ENCODE measurements around the gene GPR26. TPM values are rescaled to one million over a fixed set of nuclear protein-coding genes. Genes with fewer than 3 reads are reported as not detected.

Gene GPR26
- total RNA-seq, 6 experiments from 2014 or later, result not detected

DNA sequence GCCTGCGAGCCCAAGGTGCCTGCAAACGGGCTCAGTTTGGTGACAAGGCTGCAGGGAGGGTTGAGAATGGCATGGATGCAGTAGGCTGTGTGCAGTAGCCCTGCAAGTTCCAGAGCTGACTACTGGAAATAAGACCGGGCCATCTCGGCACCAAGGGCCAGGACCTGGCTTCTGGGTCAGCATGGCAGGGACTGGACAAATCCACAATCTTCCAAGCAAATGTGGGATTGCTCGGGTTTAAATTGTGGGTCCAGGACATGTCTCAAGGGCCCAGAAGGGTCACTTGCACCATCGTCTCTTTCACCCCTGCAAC lies 78.0 kb downstream of the GPR26 start:
- no peak for DNase-seq
- Histone ChIP-seq H3K27ac (no peak overlapping the region), H3K27me3 (no peaks in the 10 kb centered on the region), H3K36me3 (no peaks in the 10 kb centered on the region), H3K4me3 (no peak overlapping the region), H3K4me1 (no peaks in the 10 kb centered on the region), H3K9me3 (no peaks in the 10 kb centered on the region)
- intact Hi-C loops (cut with DNase I), result no loop called here
- TF ChIP-seq, protein P1, sequence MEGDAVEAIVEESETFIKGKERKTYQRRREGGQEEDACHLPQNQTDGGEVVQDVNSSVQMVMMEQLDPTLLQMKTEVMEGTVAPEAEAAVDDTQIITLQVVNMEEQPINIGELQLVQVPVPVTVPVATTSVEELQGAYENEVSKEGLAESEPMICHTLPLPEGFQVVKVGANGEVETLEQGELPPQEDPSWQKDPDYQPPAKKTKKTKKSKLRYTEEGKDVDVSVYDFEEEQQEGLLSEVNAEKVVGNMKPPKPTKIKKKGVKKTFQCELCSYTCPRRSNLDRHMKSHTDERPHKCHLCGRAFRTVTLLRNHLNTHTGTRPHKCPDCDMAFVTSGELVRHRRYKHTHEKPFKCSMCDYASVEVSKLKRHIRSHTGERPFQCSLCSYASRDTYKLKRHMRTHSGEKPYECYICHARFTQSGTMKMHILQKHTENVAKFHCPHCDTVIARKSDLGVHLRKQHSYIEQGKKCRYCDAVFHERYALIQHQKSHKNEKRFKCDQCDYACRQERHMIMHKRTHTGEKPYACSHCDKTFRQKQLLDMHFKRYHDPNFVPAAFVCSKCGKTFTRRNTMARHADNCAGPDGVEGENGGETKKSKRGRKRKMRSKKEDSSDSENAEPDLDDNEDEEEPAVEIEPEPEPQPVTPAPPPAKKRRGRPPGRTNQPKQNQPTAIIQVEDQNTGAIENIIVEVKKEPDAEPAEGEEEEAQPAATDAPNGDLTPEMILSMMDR (IDR thresholded peaks at IDR 0.05), result no peak
- TF ChIP-seq POLR2A (IDR thresholded peaks at IDR 0.05), result no peak
- ATAC-seq, result no peak
- 24% methylated on average over 4 of the region's 6 CpGs for WGBS (ENCODE audit: insufficient coverage, low coverage, low lambda C conversion rate, missing lambda C conversion rate)

Other genes starting within 250 kb of the GPR26 start
- 1 to 10 TPM in 2 of 6 experiments, under 1 TPM in 4; 0.29 to 2.6 (median 0.69) TPM for gene CPXM2, start 225.5 kb downstream of the GPR26 start, total RNA-seq